Common myeloid progenitor, CD34-positive (primary cell): ENCODE results near the gene COX14.

ENCODE experiments used
- CTCF ChIA-PET: fragments of 350-600 bp; sonication (Branson Sonifier 250); formaldehyde crosslinking; loops from one replicate; lab custom pipeline; 2021; ENCODE audit warnings: antibody characterized with exemption; lab: Charles Lee
- POLR2A ChIA-PET: fragments of 350-600 bp; sonication (Branson Sonifier 250); formaldehyde crosslinking; loops from one replicate; lab custom pipeline; 2021; ENCODE audit warnings: antibody characterized with exemption; lab: Charles Lee
- DNase-seq, 3 donors: peaks; one replicate each; pipeline versions ENCODE4 v3.0.0 to v3.0.0-alpha.2; 2013
- H3K27ac ChIP-seq, 2 experiments: 1 replicate in 1 of 2; 2 replicates in 1 of 2; pipeline ENCODE4 v1.7.0; 2013; ENCODE audit warnings: inconsistent platforms in 2 of 2, low read length in 2 of 2, mild to moderate bottlenecking in 2 of 2, low read depth in 1 of 2, moderate library complexity in 1 of 2; ENCODE audit not compliant: severe bottlenecking in 2 of 2, insufficient read depth in 1 of 2, poor library complexity in 1 of 2
- H3K27me3 ChIP-seq, 5 experiments: replicated peaks in 2 of 5; 1 replicate in 3 of 5; 2 replicates in 2 of 5; pipeline versions ENCODE4 v1.6.1 to v1.7.0; 2013; ENCODE audit warnings: low read length in 4 of 5, mild to moderate bottlenecking in 2 of 5, moderate library complexity in 2 of 5, inconsistent platforms in 1 of 5; ENCODE audit not compliant: insufficient read depth in 5 of 5, control insufficient read depth in 4 of 5
- H3K36me3 ChIP-seq, 4 experiments: 1 replicate in 2 of 4; 2 replicates in 2 of 4; pipeline versions ENCODE4 v1.6.1 to v1.7.0; 2013; ENCODE audit warnings: low read length in 3 of 4, control low read depth in 1 of 4, mild to moderate bottlenecking in 1 of 4; ENCODE audit not compliant: control insufficient read depth in 4 of 4, insufficient read depth in 4 of 4
- H3K4me1 ChIP-seq, 4 experiments: 1 replicate in 3 of 4; 2 replicates in 1 of 4; pipeline versions ENCODE4 v1.6.1 to v1.7.1; 2013; ENCODE audit warnings: low read length in 3 of 4, mild to moderate bottlenecking in 3 of 4, control low read depth in 1 of 4, inconsistent platforms in 1 of 4, moderate library complexity in 1 of 4; ENCODE audit not compliant: control insufficient read depth in 4 of 4, insufficient read depth in 4 of 4; ENCODE audit errors: control extremely low read depth in 1 of 4
- H3K4me3 ChIP-seq, 7 experiments: 1 replicate in 4 of 7; 2 replicates in 3 of 7; pipeline versions ENCODE4 v1.5.1 to v1.7.0; 2013; ENCODE audit warnings: mild to moderate bottlenecking in 7 of 7, low read length in 6 of 7, moderate library complexity in 6 of 7, inconsistent platforms in 2 of 7, low read depth in 2 of 7, control low read depth in 1 of 7; ENCODE audit not compliant: insufficient read depth in 4 of 7, control insufficient read depth in 1 of 7; ENCODE audit errors: extremely low read depth in 1 of 7
- H3K9me3 ChIP-seq, 5 experiments: 1 replicate in 4 of 5; 2 replicates in 1 of 5; pipeline versions ENCODE4 v1.6.1 to v1.7.1; 2013; ENCODE audit warnings: low read length in 4 of 5, mild to moderate bottlenecking in 2 of 5, inconsistent platforms in 1 of 5, low read depth in 1 of 5, moderate library complexity in 1 of 5; ENCODE audit not compliant: control insufficient read depth in 4 of 5, insufficient read depth in 2 of 5; ENCODE audit errors: control extremely low read depth in 1 of 5
- WGBS: methylation state at CpG from one replicate; pipeline ENCODE4 v1.1.5; 2013; ENCODE audit not compliant: insufficient coverage; 5-methylcytosine and 5-hydroxymethylcytosine counted together

Gene COX14

GRCh38 chr12:50070314-50071060, 41.5 kb upstream of the COX14 start:
- ChIA-PET CTCF (interaction anchor here (0.7 to 14.7 kb wide), 30 partner anchors 9 to 252 kb away, joined by 3 to 269 read pairs (median 6); partner anchors contain the start of genes AQP5, AQP6, COX14 and RACGAP1), POLR2A (interaction anchor here (0.6 kb wide), 2 partner anchors 21 to 436 kb away, joined by 4 to 7 read pairs; no protein-coding TSS in a partner anchor)
- Histone ChIP-seq H3K27ac (no peak overlapping the region), H3K9me3 (no peaks in the 10 kb centered on the region), H3K27me3 (peaks cover 0 to 8% (median 6%) of the 10 kb centered on the region in 5 experiments), H3K4me3 (no peak overlapping the region), H3K4me1 (peaks cover 0 to 21% (median 0%) of the 10 kb centered on the region in 4 experiments), H3K36me3 (no peaks in the 10 kb centered on the region)
- DNase-seq = peak; percentile 82 to 88 (median 82)
- 47% methylated on average over 4 of the region's 9 CpGs for WGBS

GRCh38 chr12:50072198-50072907, 39.7 kb upstream of the COX14 start:
- CTCF ChIA-PET = interaction anchor here (0.6 to 14.7 kb wide), 13 partner anchors 8 to 242 kb away, joined by 3 to 269 read pairs (median 10); partner anchors contain the start of genes AQP5, AQP6, RACGAP1 and SMARCD1
- peaks cover 0 to 21% (median 0%) of the 10 kb centered on the region in 4 experiments for H3K4me1 ChIP-seq
- no peak overlapping the region for H3K27ac ChIP-seq
- DNase-seq = no peak
- no peaks in the 10 kb centered on the region for H3K9me3 ChIP-seq
- 50% methylated on average over 4 of the region's 10 CpGs for WGBS
- no peak overlapping the region for H3K4me3 ChIP-seq
- POLR2A ChIA-PET = no interaction called here
- H3K36me3 ChIP-seq = no peaks in the 10 kb centered on the region
- peaks cover 0 to 6% (median 5%) of the 10 kb centered on the region in 5 experiments for H3K27me3 ChIP-seq

- Histone ChIP-seq H3K36me3 (no peaks in the 10 kb centered on the region), H3K4me1 (peaks cover 0 to 21% (median 0%) of the 10 kb centered on the region in 4 experiments), H3K27me3 (peaks cover 0 to 6% (median 5%) of the 10 kb centered on the region in 5 experiments), H3K9me3 (no peaks in the 10 kb centered on the region), H3K27ac (no peak overlapping the region), H3K4me3 (no peak overlapping the region)
- ChIA-PET POLR2A (no interaction called here), CTCF (interaction anchor here (0.6 to 6.9 kb wide), 10 partner anchors 9 to 242 kb away, joined by 3 to 51 read pairs (median 5); partner anchors contain the start of gene COX14)
- no peak for DNase-seq
- WGBS = 86% methylated on average over 7 of the region's 7 CpGs
Observed at GRCh38 chr12:50073206-50073605, 38.8 kb upstream of the COX14 start.

- POLR2A ChIA-PET = no interaction called here
Observed at GRCh38 chr12:50073712-50074111, 38.3 kb upstream of the COX14 start.

GRCh38 chr12:50074936-50075807, 36.9 kb upstream of the COX14 start:
- Histone ChIP-seq H3K4me3 (no peak overlapping the region), H3K4me1 (peaks cover 0 to 19% (median 0%) of the 10 kb centered on the region in 4 experiments), H3K27me3 (peaks cover 0 to 6% (median 3%) of the 10 kb centered on the region in 5 experiments), H3K27ac (no peak overlapping the region), H3K36me3 (no peaks in the 10 kb centered on the region), H3K9me3 (no peaks in the 10 kb centered on the region)
- peak; percentile 71 to 79 (median 72) for DNase-seq
- CTCF ChIA-PET = interaction anchor here (0.7 to 6.9 kb wide), 26 partner anchors 8 to 240 kb away, joined by 3 to 37 read pairs (median 4); partner anchors contain the start of genes COX14 and SMARCD1
- POLR2A ChIA-PET = no interaction called here
- 18% methylated on average over 8 of the region's 9 CpGs for WGBS

More at GRCh38 chr12:50073712-50074111, 38.3 kb upstream of the COX14 start:
- DNase-seq = no peak
- no peaks in the 10 kb centered on the region for H3K9me3 ChIP-seq
- CTCF ChIA-PET = interaction anchor here (0.6 to 6.9 kb wide), 17 partner anchors 9 to 241 kb away, joined by 3 to 37 read pairs (median 4); partner anchors contain the start of gene COX14
- no peak overlapping the region for H3K4me3 ChIP-seq
- no peaks in the 10 kb centered on the region for H3K36me3 ChIP-seq
- H3K27me3 ChIP-seq = peaks cover 0 to 6% (median 3%) of the 10 kb centered on the region in 5 experiments
- peaks cover 0 to 21% (median 0%) of the 10 kb centered on the region in 4 experiments for H3K4me1 ChIP-seq
- WGBS = 86% methylated on average over 9 of the region's 10 CpGs
- H3K27ac ChIP-seq = no peak overlapping the region

- Histone ChIP-seq H3K4me3 (no peak overlapping the region), H3K9me3 (no peaks in the 10 kb centered on the region), H3K27me3 (peaks cover 0 to 6% (median 3%) of the 10 kb centered on the region in 5 experiments), H3K36me3 (no peaks in the 10 kb centered on the region), H3K4me1 (peaks cover 0 to 13% (median 0%) of the 10 kb centered on the region in 4 experiments), H3K27ac (no peak overlapping the region)
- CTCF ChIA-PET = interaction anchor here (1.2 to 6.9 kb wide), 9 partner anchors 10 to 239 kb away, joined by 3 to 37 read pairs (median 4); partner anchors contain the start of gene COX14
- DNase-seq = no peak
- POLR2A ChIA-PET = no interaction called here
- WGBS = 100% methylated on average over 1 of the region's 1 CpG
Observed at GRCh38 chr12:50075808-50076170, 36.2 kb upstream of the COX14 start.
